SHP77 (cell line): ENCODE results near the gene CNGA2.
A peak's percentile ranks its signal among the peaks of the same experiment; 100 is the strongest.

Source experiments
- DNase-seq, 2 experiments: peaks; one replicate each; lab custom pipeline; 2025; lab: John Stamatoyannopoulos, UW

Gene CNGA2

DNA sequence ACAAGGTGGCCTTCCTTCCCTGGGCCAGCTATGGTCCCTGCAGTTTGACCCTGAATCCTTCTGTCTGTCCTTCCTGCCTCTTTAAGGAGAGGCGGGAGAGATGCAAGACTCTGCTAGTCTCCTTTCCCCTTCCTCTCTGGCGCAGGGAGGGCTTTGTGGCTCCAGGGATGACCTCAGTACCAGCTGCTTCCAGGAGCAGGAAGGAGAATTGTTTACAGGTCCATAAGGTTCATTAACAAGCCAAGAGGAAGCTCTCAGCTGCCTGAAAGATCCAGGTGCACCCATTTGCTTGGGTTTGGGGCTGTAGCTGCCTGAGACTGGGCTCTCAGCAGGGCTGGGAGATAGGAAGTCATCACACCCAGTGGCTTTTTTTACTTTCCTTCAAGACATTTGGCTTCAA is 22.8 kb upstream of the CNGA2 start:
- peak; percentile 4 to 30 for DNase-seq

DNA sequence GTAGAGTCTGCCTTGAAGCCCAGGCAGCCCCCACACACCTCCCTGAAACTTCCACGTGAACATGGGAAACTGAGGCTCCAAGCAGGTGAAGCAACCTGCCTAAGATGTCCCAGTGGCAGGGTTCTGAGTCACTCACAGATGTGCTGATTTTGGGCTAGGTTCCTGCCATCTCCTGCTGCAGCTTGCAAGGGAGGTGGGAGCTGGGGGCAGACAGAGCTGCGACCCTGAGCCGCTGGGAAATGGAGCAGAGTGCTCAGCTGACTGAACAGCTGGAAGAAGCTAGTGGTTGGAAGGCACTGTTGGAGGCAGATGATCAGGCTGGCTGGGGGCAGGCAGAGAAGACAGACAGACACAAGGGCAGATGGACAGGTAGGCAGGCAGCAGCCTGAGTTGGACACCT is 22.3 kb upstream of the CNGA2 start:
- no peak for DNase-seq

DNA sequence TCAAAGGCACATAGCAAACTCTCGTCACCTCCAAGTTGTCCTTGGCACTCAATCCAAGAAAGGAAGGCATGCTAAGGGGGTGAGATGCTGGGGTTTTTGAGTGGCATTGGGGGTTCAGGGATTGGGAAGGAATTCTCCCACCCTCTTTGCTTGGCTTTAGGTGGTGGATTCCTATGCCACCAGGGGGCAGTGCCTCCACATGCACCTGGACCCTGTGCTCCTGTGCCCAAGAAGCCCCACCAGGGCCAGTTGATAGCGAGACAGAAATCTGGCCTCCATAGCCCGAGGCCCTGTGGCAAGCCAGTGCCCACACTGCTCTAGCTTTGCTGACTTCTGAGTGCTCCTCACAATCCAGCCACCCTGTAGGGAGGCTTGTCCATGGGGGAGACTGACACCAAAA is 20.7 kb upstream of the CNGA2 start:
- no peak for DNase-seq

DNA sequence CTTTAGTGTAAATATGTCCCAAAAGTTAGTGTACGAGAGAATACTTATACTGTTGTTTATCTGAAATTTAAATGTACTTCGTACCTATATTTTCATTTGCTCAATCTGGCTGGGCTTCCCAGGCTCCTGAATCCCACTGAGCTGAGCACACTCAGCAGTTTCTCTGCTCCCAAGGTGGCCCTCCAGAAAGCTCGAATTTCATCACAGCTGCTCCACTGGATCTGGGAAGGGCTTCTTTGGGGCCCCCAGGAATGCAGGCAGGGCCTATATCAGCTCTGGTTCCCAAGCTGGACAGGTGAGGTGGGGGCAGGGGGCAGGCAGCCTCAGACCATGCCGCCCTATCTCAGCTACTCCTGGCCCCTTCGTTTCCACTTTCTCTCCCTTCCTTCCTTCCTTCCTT is 20.2 kb upstream of the CNGA2 start:
- DNase-seq, result no peak

DNA sequence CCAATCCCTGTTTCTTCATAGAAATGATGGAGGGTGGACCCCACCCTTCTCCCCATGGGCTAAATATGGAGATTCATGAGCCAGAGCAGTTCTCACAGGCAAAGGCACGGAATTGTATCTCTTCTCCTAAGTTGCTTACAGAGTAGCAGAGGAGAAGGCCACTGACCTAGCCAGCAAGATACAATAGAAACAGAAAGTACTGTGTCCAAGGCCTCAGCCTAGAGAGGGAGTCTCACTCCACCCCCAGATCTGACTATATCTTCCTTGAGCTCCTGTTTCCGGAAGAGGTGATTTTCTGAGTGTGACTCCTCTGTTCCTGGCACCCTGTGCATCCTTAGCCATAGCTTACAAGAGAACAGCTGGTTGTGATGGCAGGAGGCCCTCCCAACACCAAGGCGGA is 18.8 kb upstream of the CNGA2 start, which contains the start of gene FATE1:
FATE1 (plus strand) TSS at position 284 of the 400 bp plus-strand sequence; CDS start at position 369, 85 bp downstream.
- no peak for DNase-seq

DNA sequence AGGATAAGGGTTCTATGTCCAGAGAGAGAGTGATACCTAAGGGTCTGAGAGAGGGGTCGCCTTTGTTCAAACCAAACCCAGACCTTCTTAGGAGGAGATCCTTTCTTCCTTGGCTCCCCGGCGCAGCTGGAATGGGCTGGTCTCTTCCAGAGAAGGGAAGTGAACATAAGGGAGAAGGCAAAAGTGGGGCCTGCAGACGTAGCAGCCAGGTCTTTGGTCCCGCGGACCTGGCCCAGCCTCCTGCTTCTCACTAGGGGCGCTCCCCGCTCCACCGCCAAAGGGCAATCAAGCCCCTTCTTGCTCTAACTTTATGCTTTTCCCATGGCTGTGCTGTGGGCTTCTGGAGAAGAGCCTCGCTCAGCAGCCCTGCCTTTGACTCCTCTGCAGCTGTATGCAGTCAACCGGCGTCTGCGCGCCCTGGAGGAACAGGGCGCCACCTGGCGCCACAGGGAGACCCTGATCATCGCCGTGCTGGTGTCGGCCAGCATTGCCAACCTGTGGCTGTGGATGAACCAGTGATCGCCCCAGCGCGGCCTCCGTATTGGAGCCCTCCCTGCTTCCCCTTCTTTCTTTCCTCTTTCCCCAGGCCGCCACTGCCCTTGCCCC is 12.2 kb upstream of the CNGA2 start:
- DNase-seq, result peak in 1 of 2 experiments; percentile 35

DNA sequence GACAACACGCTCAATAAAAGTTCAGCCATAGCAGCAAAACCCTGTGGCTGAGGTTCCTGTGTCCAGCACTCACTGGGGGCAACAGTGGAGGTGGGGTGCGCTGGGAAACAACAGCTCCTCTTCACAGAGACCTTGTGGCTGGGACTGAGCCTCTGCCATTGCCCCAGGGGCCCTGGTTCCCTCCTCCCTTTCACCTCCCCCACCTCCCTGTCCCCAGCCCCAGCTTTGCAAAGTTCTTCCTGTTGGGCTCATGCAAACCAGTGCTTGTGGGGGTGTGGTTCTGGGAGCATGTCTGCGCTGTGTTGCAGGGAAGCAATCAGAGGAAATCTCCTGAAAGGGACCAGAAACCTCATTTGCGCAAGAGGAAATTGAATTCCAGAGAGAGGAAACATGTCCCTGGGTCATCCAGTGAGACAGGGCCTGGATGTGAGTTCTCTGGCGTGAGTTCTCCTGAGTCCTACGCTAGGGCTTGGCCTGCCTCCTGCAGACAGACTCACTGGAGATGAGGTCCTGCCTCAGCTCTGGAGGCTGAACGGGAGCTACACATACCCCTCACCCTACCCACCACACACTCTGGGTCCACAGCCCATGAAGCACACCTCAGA is 11.3 kb upstream of the CNGA2 start:
- DNase-seq, result no peak

DNA sequence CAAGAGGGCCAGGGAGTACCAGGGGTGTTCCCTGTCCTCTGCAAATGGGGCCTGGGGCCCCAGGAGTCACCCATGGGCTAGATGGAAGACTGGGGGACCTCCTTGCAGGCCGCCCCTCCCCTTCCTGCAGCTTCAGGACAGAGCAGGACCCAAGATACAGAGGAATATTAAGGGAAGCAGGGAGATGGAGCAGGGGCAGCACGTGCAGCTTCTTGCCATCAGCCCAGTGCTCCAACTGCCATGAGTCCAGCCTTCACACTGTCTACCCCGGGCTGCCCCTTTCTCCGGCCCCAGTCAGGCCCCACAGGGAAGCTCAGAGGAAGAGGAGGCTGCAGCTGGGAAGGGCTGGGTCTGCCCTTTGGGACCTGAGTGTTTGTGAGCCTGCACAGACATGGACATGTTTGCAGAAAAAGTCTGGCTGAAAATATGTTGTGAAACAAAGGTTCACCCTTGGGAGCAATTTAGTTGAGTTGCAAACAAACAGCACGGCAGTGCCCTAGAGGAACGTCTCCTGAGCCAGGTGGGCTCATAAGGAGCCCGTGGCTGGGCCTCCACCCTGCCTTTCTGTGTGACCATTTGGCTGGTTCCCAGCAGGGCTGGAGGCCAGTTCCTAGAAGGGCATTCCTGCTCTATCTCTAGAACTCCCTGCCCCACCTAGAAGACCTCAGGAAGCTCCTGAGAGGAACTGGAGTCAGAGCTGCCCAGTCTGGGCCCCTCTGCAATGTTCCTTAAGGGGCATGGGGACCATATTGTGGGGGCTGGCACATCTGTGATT is 9.8 kb upstream of the CNGA2 start:
- DNase-seq, result no peak

DNA sequence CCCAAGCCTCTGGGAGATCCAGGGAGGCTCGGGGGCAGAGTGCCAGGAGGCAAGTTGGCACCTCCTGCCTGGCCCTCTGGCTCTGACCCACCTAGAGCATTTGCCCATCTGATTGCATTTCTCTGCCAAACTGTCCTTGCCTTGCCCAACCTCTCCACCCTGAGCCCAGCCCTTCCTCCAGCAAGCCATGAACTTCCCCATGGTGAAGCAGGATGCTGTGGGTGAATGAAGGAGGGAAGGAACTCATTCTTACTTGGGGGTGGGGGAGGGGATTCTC is 9.3 kb upstream of the CNGA2 start:
- no peak for DNase-seq

DNA sequence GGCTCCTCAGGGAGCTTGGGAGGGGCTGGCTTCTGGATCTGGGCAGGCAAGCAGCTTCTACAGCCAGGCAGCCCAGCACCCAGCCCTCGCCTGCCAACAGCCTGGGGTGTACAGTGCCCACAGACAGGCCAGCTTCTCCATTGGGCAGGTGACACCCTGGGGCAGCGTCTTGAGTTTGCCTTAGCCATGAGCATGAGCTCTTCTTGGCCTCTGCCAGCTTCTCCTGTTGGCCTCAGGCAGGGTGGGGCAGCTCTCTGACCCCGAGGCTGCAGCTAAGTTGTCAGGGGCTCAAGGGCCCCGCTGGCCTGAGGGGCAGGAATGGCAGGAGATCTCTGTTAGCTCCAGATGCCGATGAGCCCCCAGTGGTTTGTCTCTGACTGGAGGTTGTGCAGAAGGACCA is 7.8 kb upstream of the CNGA2 start:
- DNase-seq, result no peak

DNA sequence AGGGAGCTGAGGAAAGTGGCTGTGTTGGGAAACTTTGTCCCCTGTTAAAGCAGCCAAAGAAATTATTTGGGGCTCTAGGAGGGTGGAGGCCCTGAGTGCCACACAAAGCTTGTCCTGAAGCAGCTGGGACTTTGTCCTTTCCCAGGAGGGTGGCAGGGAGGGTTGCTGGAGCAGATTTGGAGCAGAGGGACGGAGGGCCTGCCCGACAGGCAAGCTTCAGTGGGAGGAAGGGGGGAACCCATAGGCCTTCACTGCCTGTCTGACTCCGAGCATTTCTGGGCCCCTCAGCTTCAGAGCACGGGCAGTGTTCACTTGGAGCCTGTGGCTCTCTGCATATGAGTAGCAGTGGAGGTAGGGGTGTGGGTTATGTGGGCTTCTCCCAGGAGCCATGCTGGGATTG is 7.2 kb upstream of the CNGA2 start:
- DNase-seq, result no peak

DNA sequence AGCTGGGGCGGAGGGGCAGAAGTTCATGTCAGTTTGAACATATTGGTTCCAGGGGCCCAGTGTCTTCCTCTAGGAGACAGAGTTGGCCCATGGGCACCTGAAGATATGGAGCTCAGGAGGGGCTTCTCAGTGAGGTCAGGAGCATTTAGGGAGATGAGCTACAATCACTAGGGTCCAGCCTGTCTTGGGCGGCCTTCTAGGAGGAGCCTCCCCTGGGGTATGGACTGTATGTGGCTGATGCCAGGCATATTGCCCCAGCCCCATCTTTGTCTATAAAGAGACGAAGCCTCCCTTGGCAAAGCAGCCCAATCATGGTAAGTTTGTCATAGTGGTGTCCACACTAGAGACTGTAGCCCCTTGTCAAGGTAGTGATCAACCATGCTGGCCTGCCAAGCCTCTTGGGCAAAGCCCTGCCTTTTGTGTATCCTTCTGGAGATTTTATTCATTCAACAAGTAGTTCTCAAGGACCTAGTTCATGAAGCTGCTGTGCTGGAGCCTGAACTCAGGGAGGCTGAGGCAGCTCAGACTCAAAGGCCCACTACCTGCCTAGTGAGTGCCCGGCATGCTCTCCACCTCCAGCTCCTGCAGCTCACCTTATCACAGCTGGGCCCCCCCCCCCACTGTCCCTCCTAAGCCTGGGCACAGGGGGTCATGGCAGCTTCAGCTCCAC is 5.4 kb upstream of the CNGA2 start:
- DNase-seq, result no peak

DNA sequence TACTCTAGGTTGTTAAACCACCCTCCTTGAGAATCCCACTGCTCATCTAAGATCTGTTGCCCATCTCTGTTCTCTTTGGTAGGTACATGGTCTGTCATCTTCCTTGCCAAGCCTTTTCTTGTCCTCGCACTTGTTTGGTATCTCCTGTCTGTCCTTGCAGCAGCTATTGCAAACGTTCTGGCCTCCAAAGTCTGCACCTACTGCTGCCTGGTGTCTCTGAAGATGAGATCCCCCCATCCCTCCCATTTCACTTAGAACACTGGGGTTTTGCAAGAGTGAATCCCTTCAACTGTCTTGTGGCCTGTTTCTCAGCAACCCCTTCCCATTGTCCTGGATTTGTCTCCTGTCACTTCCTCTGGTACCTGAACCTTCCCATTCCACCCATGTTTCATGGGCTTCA is 673 bp downstream of the CNGA2 start:
- no peak for DNase-seq

DNA sequence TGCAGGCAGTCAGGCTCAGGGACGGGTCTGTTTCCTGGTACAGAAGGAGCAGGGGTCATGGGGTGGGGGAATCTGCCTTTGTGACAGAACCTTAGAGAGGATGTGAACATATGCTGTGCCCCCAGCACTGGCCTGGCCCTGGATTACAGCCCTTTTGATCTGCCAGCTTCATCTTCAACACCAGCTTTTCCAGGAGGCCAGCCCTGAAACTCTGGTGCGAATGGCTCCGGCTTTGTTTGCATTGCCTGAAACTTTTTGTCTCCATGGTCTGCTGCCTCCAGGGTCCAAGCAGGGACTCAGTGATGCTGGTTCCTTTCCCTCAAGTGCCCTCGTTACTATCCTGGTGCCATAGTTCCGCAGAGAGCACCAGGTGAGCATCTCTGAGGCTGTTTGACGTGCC is 2.1 kb downstream of the CNGA2 start:
- DNase-seq, result no peak

DNA sequence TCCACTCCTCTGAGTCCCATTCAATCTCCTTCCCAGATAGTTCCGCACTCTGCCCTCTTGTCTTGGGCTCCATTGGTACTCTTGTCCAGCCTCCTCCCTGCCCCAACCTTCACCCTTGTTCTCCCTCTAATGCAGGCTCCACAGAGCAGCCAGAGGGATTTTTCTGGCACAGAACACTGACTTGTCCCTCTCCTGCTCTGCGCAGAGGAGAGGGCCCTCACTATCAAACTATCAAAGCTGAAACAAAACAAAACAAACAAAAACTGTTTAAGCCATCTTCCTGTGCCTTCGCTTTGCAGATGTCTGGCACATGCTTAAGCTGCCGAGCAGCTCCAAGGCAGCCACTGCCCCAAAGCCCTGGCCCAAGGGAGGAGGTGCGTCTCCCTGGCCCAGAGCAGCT is 2.9 kb downstream of the CNGA2 start:
- no peak for DNase-seq

DNA sequence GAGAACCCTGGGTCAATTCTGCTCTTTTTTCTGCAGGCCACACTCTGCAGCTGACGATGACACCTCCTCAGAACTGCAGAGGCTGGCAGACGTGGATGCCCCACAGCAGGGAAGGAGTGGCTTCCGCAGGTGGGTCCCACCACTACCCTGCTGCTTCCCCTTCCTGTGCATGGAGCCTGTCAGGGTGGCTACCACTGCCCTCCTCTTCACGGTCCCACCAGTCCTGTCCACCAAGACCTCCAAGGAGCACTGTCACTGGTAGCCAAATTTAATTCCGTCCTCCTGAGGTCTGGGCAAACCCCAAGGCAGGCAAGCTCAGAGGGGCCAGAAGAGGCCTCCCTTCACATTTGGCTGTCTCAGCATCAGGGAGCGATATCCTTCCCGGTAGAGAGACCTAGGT is 4.2 kb downstream of the CNGA2 start:
- DNase-seq, result no peak

DNA sequence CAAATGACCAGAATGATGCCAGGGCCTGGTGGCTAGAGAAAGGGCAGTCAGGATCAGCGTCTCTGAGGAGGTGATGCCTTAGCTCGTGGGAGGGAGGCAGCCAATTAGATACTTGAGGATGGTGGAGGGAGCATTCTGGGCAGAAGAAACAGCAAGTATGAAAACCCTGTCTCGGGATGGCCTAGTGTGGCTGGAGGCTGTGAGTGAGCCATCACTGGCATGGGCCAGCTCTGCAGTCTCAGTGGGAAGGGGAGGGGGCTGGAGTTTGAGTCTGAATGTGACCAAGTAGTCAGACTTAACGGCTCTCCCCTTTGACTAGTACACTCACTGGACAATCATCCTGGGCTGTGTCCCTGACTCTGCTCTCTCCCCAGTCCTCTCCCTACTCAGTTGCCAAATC is 7.1 kb downstream of the CNGA2 start:
- DNase-seq, result no peak

DNA sequence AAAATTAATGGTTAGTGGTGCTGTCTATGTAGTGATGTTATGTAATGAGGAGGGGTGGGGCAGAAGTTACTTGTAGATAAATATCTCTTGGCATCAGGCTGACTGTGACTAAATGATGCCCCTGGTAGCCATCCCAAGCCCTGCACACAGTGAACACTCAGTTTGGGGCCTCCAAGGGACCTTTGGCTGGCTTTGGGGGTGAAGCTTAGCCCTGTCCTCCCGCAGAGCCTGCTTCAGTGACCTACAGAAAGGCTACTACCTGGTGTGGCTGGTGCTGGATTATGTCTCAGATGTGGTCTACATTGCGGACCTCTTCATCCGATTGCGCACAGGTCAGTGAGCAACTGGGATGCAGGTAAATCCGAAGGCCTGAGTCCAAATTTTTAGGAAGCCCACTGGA is 7.8 kb downstream of the CNGA2 start:
- DNase-seq, result no peak

DNA sequence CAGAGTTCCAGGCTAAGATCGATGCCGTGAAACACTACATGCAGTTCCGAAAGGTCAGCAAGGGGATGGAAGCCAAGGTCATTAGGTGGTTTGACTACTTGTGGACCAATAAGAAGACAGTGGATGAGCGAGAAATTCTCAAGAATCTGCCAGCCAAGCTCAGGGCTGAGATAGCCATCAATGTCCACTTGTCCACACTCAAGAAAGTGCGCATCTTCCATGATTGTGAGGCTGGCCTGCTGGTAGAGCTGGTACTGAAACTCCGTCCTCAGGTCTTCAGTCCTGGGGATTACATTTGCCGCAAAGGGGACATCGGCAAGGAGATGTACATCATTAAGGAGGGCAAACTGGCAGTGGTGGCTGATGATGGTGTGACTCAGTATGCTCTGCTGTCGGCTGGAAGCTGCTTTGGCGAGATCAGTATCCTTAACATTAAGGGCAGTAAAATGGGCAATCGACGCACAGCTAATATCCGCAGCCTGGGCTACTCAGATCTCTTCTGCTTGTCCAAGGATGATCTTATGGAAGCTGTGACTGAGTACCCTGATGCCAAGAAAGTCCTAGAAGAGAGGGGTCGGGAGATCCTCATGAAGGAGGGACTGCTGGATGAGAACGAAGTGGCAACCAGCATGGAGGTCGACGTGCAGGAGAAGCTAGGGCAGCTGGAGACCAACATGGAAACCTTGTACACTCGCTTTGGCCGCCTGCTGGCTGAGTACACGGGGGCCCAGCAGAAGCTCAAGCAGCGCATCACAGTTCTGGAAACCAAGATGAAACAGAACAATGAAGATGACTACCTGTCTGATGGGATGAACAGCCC is 9.3 kb downstream of the CNGA2 start:
- no peak for DNase-seq

DNA sequence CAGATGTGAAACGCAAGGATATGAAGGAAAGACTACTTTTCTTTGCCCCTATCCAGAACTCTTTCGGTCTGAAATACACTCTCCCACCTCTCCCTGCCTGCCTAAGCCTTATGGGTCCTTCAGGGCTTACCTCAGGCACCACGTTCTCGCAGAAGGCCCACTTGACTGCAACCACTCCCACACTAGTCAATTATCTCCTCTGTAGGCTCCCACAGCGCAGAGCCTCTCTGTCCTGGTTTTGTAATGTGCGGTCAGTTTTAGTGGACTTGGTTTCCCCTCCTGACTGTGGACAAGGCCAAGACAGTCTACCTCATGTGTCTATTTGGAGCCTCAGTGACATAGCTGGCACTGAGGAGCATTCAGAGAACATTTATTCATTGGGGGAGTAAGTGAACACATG is 11.1 kb downstream of the CNGA2 start:
- no peak for DNase-seq

DNA sequence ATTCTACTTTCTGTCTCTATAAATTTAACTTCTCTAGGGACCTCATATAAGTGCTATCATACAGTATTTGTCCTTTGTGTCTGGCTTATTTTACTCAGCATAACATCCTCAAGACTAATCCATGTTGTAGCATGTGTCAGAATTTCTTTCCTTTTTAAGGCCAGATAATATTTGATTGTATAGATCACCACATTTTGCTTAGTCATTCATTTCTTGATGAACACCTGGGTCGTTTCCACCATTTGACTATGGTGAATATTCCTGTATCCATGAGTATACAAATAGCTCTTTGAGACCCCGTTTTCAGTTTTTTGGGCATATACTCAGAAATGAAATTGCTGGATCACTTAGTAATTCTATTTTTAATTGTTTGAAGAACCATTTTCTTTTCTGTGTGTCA is 12.0 kb downstream of the CNGA2 start:
- no peak for DNase-seq

DNA sequence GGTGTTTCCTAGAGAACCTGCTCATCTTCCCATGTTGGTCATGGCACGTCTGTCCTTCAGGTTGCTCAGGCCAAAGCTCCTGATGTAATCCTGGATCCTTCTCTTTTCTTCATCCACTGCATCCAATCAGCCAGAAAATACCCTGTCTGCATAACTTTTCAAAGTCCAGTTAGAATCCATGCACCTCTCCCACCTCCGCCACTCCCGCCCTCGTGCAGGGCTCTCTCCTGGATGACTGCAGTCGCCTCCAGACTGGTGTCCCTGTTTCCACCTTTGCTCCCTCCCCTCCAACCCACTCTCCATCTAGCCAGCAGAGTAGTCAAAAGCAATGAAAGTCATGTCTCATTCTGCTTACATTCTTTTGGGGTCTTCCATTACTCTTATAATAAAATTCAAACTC is 16.0 kb downstream of the CNGA2 start:
- DNase-seq, result no peak
